NCI-H69 (cell line): Measurements from ENCODE around the gene CTNS.

Source experiments
- DNase-seq: peaks from one replicate; lab custom pipeline; 2025; lab: John Stamatoyannopoulos, UW

The CTNS gene

DNA sequence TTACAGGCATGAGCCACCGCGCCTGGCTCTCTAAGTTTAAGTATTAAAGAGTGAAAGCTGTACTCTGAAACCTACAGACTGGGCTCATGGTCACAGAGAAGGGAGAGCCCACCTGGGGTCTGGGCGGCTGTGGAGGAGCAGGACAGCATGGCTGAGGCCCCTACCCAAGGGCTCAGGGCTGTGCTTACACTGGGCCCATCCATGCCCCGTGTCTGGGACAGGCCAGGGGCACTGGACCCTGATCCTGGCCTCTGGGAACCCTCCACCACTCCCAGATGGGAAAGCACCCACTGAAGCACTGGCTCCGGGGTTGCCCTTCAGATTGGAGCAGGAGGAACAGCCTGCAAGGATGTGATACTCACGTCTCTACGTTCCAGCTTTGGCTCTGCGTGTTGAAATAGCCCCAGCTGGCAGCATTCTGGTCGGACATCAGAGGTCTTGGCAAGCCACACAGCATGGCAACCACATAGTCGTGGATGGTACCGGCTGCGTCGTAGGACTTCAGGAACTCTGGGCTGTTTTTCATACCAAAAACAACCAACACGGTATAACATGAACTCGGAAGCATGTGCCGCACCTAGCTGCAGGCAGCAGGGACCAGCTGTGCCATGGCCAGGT is 13.5 kb upstream of the CTNS start:
- no peak for DNase-seq

- DNase-seq, result no peak
Observed at GRCh38 chr17:3626831-3627768, 9.5 kb upstream of the CTNS start.

DNA sequence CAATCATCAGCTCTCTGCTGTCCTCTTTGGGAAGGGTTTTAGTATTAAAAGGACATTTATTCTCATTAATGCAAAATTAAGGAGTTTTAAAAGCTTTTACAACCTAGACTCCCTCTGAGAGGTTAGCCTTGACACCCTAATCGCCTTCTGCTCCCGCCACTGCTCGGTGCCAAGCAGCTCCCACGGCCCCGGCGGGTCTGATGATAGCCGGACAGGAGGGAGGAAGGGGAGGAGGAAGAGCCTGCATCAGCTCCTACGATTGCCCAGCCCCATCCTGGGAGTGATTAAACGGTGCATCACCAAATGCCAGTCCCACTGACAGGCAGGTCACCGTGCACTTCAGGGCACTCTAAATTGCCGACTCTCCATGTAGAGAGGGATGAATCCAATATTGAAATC is 8.8 kb upstream of the CTNS start:
- DNase-seq, result no peak

DNA sequence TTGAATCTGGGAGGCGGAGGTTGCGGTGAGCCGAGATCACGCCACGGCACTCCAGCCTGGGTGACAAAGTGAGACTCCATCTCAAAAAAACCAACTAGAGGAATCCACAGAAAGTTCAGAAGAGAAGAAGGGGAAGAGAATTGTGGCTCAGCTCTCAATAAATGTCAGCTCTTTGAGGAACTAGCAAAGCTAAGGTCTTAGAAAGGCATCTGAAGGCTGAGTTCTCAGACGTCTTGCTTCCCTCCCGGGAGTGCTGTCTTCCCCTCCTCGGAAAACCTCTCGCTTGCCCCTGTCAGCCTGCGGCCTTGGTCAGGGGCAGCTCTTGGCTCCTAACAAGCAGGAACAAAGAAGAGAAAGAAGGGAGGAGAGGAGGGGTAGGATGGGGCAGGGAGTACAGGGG is 5.8 kb upstream of the CTNS start:
- DNase-seq, result no peak

DNA sequence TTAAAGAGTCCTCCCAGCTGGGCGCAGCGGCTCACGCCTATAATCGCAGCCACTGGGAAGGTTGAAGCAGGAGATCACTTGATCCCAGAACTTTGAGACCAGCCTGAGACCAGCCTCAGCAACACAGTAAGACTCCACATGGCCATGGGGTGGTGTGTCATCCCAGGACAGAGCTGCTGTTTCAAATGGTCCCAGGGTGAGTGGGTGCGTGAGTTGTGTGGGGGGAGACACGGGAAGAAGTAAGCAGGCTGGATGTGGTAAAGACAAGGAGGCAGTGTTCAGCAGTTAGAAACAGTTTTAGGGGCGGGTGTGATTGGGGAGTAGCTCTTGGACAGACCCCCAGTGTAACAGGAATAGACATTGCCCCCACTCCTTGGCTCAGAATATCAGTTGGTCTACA is 4.3 kb upstream of the CTNS start:
- no peak for DNase-seq

- DNase-seq, result peak; percentile 32
Observed at GRCh38 chr17:3635474-3636153, 946 bp upstream of the CTNS start.

GRCh38 chr17:3636908-3637373 is 381 bp downstream of the CTNS start:
- no peak for DNase-seq

DNA sequence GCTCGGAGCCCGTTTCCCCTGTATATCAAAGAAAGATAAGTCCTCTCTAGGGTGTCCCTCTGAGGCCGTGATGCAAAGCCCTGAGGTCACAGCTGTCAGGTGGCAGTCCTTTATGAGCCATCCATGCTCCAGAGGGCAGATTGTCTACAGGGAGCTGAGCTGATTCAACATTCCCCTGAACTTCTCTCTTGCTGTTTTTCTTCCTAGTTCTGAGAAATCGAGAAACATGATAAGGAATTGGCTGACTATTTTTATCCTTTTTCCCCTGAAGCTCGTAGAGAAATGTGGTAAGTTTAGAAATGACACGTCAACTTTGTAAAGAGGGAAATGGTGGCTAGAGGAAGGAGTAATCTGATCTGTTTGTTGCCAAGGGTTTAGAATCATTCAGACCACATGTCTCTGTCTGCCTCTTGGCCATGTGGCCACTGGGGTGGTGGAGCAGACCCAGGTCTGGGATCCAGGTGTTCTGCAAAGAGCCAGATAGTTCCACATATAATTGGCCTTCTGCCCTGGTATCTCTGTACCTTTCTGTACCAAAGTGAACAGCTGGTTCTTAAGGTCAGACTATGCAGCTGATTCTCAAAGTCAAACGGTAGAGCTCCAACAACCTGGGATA is 3.5 kb downstream of the CTNS start:
- no peak for DNase-seq

DNA sequence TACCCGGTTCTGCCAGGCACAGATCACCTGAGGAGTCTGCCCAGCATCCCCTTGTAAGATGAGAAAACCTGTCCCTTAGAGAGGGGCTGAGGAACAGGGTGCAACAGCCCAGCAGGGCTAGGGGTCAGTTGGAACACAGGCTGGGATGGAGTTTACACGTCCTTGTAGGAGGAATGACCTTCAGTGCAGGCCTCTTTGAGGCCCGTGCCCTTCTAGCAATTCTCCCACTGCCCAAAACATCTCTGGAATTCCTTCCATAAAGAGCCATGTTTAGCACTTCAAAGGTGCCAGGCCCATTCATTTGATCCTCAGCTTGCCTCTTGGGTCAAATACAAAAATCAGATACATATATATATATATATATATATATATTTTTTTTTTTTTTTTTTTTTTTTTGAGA is 4.5 kb downstream of the CTNS start:
- no peak for DNase-seq

GRCh38 chr17:3641717-3642486 is 5.3 kb downstream of the CTNS start:
- no peak for DNase-seq

DNA sequence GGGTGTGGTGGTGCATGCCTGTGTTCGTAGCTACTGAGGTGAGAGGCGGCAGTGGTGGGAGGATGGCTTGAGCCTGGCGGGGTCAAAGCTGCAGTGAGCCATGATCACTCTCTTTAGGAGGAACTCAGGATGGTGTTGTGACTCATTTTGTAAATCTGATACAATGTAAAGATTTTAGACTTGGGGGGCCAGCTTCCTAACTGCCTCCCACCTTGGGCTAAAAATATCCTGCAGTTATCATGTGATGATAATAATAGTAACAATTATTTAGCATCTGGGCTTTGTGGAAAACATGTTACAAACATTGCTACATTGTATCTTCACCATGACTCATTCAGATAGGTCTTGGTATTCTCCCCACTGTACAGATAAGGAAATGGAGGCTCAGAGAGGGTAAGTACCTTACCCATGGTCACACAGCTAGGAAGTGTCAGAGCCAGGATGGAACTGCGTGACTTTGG is 7.4 kb downstream of the CTNS start:
- DNase-seq, result no peak

DNA sequence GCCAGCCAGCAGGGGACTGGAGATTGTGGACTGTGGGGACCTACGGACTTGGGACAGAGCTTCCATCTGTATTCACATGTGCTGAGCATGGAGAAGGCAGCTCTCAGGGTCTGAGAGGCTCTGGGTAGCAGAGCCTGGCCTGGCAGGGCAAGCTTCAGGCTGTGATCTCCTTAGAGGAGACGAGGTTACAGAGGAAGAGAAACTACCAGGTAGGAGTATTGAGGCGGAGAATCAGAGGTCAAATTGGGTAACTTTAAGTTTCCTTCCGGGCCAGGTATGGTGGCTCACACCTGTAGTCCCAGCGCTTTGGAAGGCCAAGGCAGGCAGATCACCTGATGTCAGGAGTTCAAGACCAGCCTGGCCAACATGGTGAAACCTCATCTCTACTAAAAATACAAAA is 8.8 kb downstream of the CTNS start:
- DNase-seq, result no peak

DNA sequence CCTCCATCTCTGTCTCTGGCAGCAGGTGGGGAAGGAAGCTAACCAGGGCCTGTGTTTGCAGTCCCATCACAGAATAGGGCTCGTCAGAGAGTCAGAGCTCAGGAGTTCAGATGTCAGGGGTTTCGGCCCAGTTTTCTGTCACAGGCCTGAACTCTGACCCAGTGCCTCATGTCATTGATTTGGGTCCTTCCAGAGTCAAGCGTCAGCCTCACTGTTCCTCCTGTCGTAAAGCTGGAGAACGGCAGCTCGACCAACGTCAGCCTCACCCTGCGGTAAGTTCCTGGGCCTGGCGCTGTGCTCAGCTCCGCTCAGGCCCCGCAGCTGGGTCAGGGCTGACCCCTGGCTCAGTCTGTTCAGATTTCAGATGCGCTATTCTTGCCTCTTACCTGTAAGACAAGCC is 10.7 kb downstream of the CTNS start:
- no peak for DNase-seq

DNA sequence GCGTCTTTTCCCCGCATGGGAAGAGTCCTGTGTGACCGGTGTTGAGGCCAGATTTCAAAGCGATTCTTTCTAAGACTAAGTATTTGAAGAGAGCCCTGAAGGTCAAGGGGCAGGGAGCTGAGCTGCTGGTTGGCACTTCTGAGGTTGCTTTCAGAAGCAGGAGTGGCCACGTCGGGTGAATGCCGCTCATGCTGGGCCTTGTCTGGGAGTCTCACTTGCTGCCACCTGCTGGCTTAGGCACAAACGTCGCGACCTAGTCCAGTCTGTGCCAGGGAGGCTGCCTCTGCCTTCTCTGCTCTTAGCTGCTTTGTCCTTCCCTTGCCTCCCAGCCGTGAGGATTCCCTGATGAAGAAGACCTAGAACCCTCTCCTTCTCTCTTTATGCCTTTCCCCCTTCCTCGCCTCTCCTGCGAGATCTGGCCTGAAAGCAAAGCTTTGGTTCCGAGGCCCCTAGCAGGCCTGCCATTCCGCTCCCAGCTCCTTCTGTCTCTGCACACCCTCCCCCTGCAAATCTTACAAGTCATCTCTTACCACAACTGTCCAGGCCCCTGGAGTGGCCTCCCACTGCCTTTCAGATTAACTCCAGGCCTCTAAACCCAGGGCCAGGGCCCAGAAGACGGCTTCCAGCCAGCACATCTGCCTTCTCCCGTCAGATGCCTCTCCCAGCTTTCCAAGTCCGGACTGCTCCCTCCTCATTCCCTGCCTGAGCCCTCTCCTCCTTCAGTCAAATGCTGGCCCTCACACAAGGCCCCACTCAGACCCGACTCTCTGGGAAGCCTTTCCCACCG is 11.4 kb downstream of the CTNS start:
- peak; percentile 4 for DNase-seq

DNA sequence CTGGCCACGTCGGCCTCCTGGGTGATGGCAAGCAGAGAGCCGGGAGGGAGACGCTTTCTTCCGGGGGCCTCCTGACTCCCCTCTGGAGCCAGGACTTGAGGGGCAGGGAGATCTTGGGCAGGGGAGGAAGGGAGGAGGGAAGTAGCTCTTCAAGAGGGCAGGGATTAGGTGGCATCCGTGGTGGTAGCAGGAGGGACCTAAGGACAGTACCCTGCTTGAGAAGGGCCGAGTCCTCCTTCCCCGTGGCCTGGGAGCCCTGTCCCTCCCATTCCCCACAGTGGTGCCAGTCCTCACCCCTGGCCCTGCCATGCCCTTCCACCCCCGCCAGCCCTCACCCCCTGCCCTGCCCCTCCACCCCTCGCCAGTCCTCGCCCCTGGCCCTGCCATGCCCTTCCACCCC is 19.2 kb downstream of the CTNS start:
- no peak for DNase-seq

GRCh38 chr17:3656353-3656752 is 19.8 kb downstream of the CTNS start:
- no peak for DNase-seq

- no peak for DNase-seq
Observed at GRCh38 chr17:3656755-3657587, 20.4 kb downstream of the CTNS start.

GRCh38 chr17:3657588-3657869 is 21.0 kb downstream of the CTNS start:
- DNase-seq, result no peak

- DNase-seq, result no peak
Observed at GRCh38 chr17:3657874-3658783, 21.6 kb downstream of the CTNS start.
